Islet of Langerhans (tissue), 1 donor: ENCODE results near the gene CLDN22.

Experiments used
- FAIRE-seq: peaks from one replicate; lab custom pipeline; 2011; peaks lifted over from hg19 to GRCh38; lab: Jason Lieb, UNC

The CLDN22 gene

DNA sequence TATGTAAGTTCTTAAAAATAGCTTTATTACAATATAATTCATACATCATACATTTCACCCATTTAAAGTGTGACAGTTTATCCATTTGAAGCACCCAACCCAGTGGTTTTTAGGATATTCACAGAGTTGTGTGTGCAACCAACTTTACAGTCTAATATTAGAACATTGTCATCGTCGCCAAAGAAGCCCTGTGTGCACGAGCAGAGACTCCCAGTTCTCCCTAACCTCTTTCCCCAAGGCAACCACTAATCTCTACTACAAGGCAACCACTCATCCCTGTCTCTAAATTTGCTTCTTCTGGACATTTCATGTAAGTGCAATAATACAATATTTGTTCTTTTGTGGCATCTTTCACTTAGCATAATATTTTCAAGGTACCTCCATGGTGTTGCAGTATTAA lies 47.7 kb downstream of the CLDN22 start:
- FAIRE-seq = no peak

DNA sequence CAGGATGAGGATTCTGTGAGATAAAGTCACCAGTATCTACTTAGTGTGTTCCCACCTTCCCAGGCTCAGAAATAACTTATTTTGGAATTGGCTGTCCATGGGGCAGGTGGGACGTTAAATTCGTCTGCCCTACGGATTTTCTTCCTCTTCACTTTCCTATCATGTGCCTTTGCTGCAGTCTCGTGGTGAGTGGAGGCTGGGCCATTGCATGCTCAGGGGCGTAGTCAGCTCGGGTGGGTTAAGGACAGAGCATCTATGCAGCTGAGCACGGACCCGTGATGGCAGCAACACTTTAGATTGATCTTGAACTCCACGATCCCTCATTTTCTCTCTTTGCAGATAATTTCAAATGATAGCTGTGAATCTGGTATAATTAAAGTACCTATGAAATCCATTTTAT lies 51.5 kb downstream of the CLDN22 start:
- FAIRE-seq = no peak
